CD4-positive, alpha-beta T cell treated with Interleukin-21 for 1 hour (primary cell): Measurements from ENCODE around the gene VRK1.
A peak's percentile ranks its signal among the peaks of the same experiment; 100 is the strongest.

Experiments used
- DNase-seq: peaks from one replicate; pipeline ENCODE4 v3.0.0-alpha.2; 2020

The VRK1 gene

GRCh38 chr14:96792003-96792402, 5.2 kb upstream of the VRK1 start:
- DNase-seq: no peak

GRCh38 chr14:96792591-96792990, 4.6 kb upstream of the VRK1 start:
- DNase-seq: no peak

DNA sequence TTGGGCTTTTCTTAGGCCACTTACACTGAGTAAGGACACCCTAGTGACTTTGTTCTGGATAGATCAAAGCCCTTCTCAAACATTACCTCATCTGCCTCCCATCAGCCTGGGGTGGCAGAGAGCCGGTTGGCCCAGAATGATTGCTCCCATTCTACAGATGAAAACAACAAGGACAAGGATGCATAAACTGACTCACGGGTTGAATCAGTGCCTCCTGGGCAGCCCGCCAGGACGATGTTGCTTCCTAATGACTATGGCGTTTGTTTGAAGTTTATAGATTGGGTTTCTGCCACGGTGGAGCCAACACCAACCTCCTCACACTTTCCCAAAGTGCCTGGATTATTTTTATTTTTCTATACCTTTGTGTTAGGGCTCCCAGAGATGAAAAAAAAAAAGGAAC, 3.6 kb upstream of the VRK1 start:
- no peak for DNase-seq

- no peak for DNase-seq
Observed at GRCh38 chr14:96795109-96795828, 1.9 kb upstream of the VRK1 start.

- peak; percentile 32 for DNase-seq
Observed at GRCh38 chr14:96797582-96798349, 584 bp downstream of the VRK1 start.

DNA sequence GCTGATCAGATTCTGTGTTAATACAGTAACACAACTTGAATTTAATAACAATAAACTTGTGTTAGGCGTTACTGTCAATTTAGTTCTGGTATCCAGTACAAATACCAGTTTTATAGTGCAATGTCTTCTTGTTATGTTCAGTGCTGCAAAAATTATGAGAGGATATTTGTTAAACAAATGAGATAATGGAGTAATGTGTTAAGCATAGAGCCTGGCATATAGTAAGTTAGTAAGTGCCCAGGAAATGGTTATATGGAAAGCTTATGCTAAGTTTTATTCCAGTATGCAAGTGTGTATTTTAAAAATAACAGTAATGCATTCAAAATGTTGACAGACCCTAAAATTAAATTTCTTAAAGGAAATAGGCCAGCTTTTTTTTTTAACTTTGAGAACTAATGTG, 1.8 kb downstream of the VRK1 start:
- DNase-seq: no peak

DNA sequence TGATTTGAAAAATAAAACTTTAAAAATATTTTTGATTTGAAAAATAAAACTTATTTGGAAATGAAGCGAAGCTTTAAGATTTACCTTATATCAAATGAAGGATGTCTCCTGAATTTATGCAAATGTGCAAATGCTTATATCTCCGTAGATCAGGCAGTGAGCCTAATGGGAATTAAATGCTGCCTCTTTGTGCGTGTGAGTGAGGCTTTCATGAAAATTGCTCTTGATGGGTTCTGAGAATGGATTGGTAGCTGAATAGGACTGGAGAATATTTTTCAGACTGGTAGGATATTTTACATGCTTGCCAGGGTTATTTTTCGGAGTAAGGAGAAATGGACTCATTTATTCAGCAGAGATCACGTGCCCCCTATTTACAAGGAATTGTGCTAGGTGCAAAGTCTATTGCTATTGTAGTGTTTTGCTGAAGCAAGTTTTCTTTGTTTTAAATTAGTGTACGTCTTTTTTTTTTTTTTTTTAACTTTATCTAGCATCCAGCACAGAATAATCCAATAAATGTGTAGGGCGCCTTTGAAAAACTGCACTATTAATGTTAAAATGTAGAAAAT, 2.4 kb downstream of the VRK1 start:
- DNase-seq: no peak

DNA sequence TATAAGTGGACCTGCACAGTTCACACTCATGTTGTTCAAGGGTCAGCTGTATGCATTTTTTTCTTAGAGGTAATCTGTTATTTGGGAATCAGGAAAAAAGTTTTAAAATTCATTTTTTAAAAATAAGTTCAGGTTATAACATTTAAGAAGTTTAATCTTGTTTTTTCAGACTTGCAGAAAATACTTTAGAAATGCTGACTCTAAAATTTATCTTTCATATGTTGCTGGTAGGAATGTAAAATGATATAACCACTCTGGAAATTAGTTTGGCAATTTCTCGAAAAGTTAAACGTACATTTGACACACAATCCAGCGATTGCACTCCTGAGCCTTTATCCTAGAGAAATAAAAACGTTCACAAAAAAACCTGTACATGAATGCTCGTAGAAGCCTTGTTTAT, 4.7 kb downstream of the VRK1 start:
- no peak for DNase-seq

GRCh38 chr14:96802963-96803362, 5.8 kb downstream of the VRK1 start:
- DNase-seq: no peak

- DNase-seq: no peak
Observed at GRCh38 chr14:96803958-96804357, 6.8 kb downstream of the VRK1 start.

GRCh38 chr14:96804895-96805294, 7.7 kb downstream of the VRK1 start:
- no peak for DNase-seq

- DNase-seq: no peak
Observed at GRCh38 chr14:96805956-96806355, 8.8 kb downstream of the VRK1 start.

- no peak for DNase-seq
Observed at GRCh38 chr14:96806836-96807235, 9.7 kb downstream of the VRK1 start.

DNA sequence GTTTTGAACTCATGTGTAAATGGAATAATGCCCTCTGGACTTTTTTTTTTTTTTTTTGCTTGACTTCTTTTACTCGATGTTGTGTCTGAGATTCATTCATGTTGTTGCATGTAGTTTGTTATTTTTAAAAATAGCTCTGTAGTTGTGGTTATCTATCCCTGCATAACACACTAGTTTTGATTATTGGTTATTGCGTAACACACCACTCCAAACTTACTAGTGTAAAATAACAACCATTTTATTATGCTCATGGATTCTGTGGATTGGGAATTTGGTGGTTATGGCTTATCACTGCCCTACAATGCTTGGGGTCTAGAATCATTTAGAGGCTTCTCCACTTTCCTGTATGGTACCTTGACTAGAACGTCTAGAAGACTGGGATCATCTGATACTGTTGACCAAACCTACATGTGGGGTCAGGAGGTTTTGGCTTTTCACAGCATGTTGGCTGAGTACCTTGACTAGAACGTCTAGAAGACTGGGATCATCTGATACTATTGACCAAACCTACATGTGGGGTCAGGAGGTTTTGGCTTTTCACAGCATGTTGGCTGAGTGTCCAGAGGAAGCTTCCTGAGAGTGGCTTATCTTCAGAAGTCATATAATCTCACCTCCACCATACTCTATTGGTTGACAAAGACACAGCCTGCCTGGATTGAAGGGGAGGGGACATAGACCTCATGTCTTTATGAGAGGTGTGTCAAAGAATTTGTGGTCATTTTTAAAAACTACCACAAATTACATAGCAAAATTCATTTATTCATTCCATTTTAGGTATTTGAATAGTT, 11.6 kb downstream of the VRK1 start:
- DNase-seq: no peak

DNA sequence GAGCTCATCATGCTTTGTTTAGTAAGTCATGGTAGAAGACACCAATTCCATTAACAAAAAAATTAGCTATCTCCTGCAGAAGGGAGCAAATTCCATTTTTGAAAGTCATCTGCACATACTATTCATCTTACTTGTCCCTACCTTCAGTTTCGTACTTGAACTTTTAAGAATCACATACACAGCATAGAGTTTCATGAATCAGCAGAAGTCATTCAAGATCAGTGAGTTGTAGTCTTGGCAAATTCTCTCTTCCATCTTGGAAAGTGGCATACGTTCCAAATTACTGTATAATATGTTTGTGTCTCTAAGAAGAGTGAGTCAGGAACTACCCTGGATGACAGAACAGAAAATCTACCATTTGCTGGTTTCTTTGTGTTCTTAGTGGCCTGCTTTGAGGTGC, 14.1 kb downstream of the VRK1 start:
- no peak for DNase-seq

- peak; percentile 5 for DNase-seq
Observed at GRCh38 chr14:96811985-96812667, 14.9 kb downstream of the VRK1 start.

GRCh38 chr14:96816281-96816680, 19.1 kb downstream of the VRK1 start:
- no peak for DNase-seq

- no peak for DNase-seq
Observed at GRCh38 chr14:96817750-96818666, 20.8 kb downstream of the VRK1 start.

DNA sequence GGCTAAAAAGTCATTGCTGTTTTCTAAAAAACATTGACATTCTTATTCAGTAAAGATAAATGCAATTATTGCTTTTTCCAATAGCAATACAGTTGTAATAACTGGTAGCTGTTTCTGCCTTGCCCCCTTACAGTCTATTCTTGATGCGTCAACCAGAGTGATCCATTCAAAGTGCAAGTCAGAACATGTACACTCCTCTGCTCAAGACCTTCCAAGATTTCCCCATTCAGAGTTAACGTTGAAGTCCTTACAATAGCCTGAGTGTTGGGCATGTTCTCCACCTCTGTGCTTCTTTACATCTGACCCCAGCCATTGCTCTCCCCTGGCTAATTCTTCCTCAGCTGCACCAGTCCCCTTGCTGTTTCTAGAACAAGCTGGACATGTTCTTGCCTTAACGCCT, 24.3 kb downstream of the VRK1 start:
- DNase-seq: no peak

- no peak for DNase-seq
Observed at GRCh38 chr14:96823652-96824051, 26.5 kb downstream of the VRK1 start.

DNA sequence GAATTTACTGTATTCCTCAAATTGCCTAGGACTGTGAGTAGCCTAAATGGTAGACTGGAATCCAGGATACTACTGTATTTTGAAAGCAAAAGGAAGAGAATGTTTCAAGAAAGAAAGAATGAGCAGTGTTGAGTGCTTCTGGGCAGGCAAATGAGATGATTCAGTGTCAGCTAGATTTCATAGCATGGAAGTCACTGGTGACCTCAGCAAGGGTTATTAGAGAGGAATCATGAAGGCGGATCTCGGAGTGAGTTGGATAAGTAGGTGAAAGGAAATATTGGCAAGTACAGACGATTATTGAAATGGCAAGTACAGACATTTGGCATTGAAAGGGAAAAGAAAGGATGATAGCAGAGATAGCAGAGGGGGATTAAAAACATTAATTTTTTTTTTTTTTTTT, 27.1 kb downstream of the VRK1 start:
- no peak for DNase-seq

DNA sequence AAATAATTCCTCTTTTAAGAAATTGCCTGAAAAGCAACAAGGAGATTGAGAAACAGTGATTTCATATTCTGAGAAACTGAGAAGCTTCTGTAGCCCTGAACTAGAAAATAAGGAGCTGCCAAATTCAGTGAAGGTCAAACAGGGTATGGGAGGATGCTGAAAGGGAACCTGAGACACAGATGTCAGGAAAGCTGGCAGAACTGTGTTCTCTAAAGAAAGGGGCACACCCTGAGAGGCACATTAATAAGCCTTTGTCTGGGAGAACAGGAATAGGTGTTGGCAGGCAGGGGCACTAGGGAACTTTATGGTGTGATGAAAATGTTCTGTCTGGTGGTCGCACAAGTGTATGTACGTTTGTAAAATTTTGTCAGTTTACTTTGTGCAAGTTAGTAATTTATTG, 29.6 kb downstream of the VRK1 start:
- no peak for DNase-seq
